ENCODE measurements around the gene PATJ. TPM values are rescaled to one million over a fixed set of nuclear protein-coding genes. Genes with fewer than 3 reads are reported as not detected.
"Not testable (repeated sequence)": the region's sequence is repeated elsewhere in the genome, so short reads cannot be mapped to it uniquely, and the experiment has no call there.

PATJ gene
- total and polyA plus RNA-seq, 9 donors, result 2.8 to 5.1 (median 3.5) TPM

- WGBS (ENCODE audit: insufficient coverage), result 0% methylated on average over 24 of the region's 45 CpGs
- peaks cover 4% of the 10 kb centered on the region for H3K36me3 ChIP-seq (ENCODE audit: control insufficient read depth, insufficient read depth, low read length)
- H3K27me3 ChIP-seq (ENCODE audit: control insufficient read depth, insufficient read depth, low read length), result no peaks in the 10 kb centered on the region
- H3K4me1 ChIP-seq (ENCODE audit: control insufficient read depth, insufficient read depth, low read length), result peaks cover 6% of the 10 kb centered on the region
- peak within 1 kb of the TSS; percentile 81 for H3K27ac ChIP-seq (ENCODE audit: low read length)
- H3K4me3 ChIP-seq (ENCODE audit: low read length), result peak within 1 kb of the TSS; percentile 69
- no peaks in the 10 kb centered on the region for H3K9me3 ChIP-seq (replicated peaks; ENCODE audit: control insufficient read depth, low read depth, low read length)
- peak; percentile 97 for DNase-seq
Observed at GRCh38 chr1:61724813-61725694, 17.2 kb upstream of the PATJ start, which contains the start of gene TM2D1. Gene TM2D1 (minus strand): TSS chr1:61725141. CDS start chr1:61725120, 21 bp downstream.

- Histone ChIP-seq H3K4me1 (ENCODE audit: control insufficient read depth, insufficient read depth, low read length) (peaks cover 6% of the 10 kb centered on the region), H3K36me3 (ENCODE audit: control insufficient read depth, insufficient read depth, low read length) (no peaks in the 10 kb centered on the region), H3K4me3 (ENCODE audit: low read length) (no peak overlapping the region), H3K27ac (ENCODE audit: low read length) (no peak overlapping the region), H3K9me3 (replicated peaks; ENCODE audit: control insufficient read depth, low read depth, low read length) (no peaks in the 10 kb centered on the region), H3K27me3 (ENCODE audit: control insufficient read depth, insufficient read depth, low read length) (no peaks in the 10 kb centered on the region)
- no CpG with 5 or more reads among the region's 3 CpGs for WGBS (ENCODE audit: insufficient coverage)
- DNase-seq, result no peak
Observed at GRCh38 chr1:61727544-61727943, 14.7 kb upstream of the PATJ start.

- DNase-seq; H3K4me1 ChIP-seq (ENCODE audit: control insufficient read depth, insufficient read depth, low read length); H3K27me3 ChIP-seq (ENCODE audit: control insufficient read depth, insufficient read depth, low read length); H3K27ac ChIP-seq (ENCODE audit: low read length); H3K36me3 ChIP-seq (ENCODE audit: control insufficient read depth, insufficient read depth, low read length); H3K4me3 ChIP-seq (ENCODE audit: low read length); H3K9me3 ChIP-seq (replicated peaks; ENCODE audit: control insufficient read depth, low read depth, low read length): not testable (repeated sequence)
- no CpG with 5 or more reads among the region's 1 CpG for WGBS (ENCODE audit: insufficient coverage)
Observed at GRCh38 chr1:61730679-61731078, 11.6 kb upstream of the PATJ start.

GRCh38 chr1:61732726-61733125, 9.6 kb upstream of the PATJ start:
- Histone ChIP-seq H3K27me3 (ENCODE audit: control insufficient read depth, insufficient read depth, low read length) (no peaks in the 10 kb centered on the region), H3K27ac (ENCODE audit: low read length) (no peak overlapping the region), H3K4me1 (ENCODE audit: control insufficient read depth, insufficient read depth, low read length) (no peaks in the 10 kb centered on the region), H3K9me3 (replicated peaks; ENCODE audit: control insufficient read depth, low read depth, low read length) (no peaks in the 10 kb centered on the region), H3K36me3 (ENCODE audit: control insufficient read depth, insufficient read depth, low read length) (no peaks in the 10 kb centered on the region), H3K4me3 (ENCODE audit: low read length) (no peak overlapping the region)
- peak; percentile 87 for DNase-seq
- WGBS (ENCODE audit: insufficient coverage), result no CpG with 5 or more reads among the region's 3 CpGs

GRCh38 chr1:61740751-61741700, 1.3 kb upstream of the PATJ start:
- peaks cover 11% of the 10 kb centered on the region for H3K4me1 ChIP-seq (ENCODE audit: control insufficient read depth, insufficient read depth, low read length)
- no peaks in the 10 kb centered on the region for H3K9me3 ChIP-seq (replicated peaks; ENCODE audit: control insufficient read depth, low read depth, low read length)
- WGBS (ENCODE audit: insufficient coverage), result 93% methylated on average over 4 of the region's 19 CpGs
- peaks cover 4% of the 10 kb centered on the region for H3K27me3 ChIP-seq (ENCODE audit: control insufficient read depth, insufficient read depth, low read length)
- peak overlapping the region; percentile 65 for H3K4me3 ChIP-seq (ENCODE audit: low read length)
- H3K27ac ChIP-seq (ENCODE audit: low read length), result peak overlapping the region; percentile 90
- DNase-seq, result peak; percentile 18
- H3K36me3 ChIP-seq (ENCODE audit: control insufficient read depth, insufficient read depth, low read length), result no peaks in the 10 kb centered on the region

GRCh38 chr1:61742620-61743430, 545 bp downstream of the PATJ start:
- H3K36me3 ChIP-seq (ENCODE audit: control insufficient read depth, insufficient read depth, low read length), result no peaks in the 10 kb centered on the region
- H3K4me1 ChIP-seq (ENCODE audit: control insufficient read depth, insufficient read depth, low read length), result peaks cover 11% of the 10 kb centered on the region
- H3K27me3 ChIP-seq (ENCODE audit: control insufficient read depth, insufficient read depth, low read length), result peaks cover 4% of the 10 kb centered on the region
- no peaks in the 10 kb centered on the region for H3K9me3 ChIP-seq (replicated peaks; ENCODE audit: control insufficient read depth, low read depth, low read length)
- peak; percentile 79 for DNase-seq
- peak overlapping the region; percentile 80 for H3K4me3 ChIP-seq (ENCODE audit: low read length)
- WGBS (ENCODE audit: insufficient coverage), result under 1% methylated on average over 52 of the region's 74 CpGs
- peak overlapping the region; percentile 97 for H3K27ac ChIP-seq (ENCODE audit: low read length)

DNA sequence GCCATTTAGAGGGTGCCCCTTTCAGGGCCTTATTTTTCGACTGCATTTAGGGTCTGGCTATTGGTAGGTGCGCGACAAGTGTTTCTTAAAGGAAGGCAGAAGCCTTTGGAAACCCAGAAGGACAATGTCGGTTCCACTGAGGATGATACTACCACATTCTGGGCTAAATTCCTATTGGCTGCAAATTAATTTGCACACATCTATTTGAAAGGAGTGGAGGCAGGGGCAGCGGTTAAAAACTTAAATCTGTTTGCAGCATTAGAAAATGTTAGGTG, 1.1 kb downstream of the PATJ start:
- H3K4me3 ChIP-seq (ENCODE audit: low read length), result peak overlapping the region; percentile 80
- WGBS (ENCODE audit: insufficient coverage), result 43% methylated on average over 4 of the region's 5 CpGs
- peaks cover 11% of the 10 kb centered on the region for H3K4me1 ChIP-seq (ENCODE audit: control insufficient read depth, insufficient read depth, low read length)
- DNase-seq, result no peak
- H3K9me3 ChIP-seq (replicated peaks; ENCODE audit: control insufficient read depth, low read depth, low read length), result no peaks in the 10 kb centered on the region
- peak overlapping the region; percentile 97 for H3K27ac ChIP-seq (ENCODE audit: low read length)
- H3K27me3 ChIP-seq (ENCODE audit: control insufficient read depth, insufficient read depth, low read length), result peaks cover 4% of the 10 kb centered on the region
- no peaks in the 10 kb centered on the region for H3K36me3 ChIP-seq (ENCODE audit: control insufficient read depth, insufficient read depth, low read length)

DNA sequence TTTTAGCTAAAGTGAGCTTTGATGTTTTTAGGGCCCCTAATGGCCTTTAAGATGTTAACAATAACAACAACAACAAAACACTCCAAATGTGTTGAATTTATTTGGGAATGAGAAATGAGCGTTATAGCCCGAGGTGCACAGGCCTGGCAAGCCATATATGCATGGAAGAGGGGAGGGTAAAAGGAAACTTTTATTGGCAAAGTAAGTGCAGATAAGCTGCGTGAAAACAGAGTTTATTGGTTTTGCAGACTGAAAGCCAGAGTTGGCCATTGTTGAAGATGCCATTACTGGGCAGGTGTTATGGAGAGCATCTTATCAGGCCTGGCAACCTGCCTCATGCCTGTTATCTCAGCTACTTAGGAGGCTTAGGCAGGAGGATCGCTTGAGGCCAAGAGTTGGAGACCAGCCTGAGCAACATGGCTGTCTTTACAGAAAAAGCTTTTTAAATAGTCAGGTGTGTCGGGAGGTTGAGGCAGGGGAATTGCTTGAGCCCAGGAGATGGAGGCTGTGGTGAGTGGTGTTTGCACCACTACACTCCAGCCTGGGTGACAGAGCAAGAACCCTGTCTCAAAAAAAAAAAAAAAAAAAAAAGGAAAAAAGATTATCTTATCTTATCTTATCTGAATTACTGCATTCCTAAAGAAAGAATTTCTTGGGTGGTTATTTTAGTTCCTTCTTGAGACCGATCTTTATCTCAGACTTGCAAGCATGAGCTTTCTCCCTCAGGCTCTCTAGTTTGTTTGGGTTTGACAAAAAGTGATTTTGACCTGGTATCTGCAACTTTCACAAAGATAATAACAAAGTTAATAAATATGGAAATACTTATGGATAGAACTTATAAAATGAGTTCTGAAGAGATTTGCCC, 1.7 kb downstream of the PATJ start:
- H3K36me3 ChIP-seq (ENCODE audit: control insufficient read depth, insufficient read depth, low read length), result no peaks in the 10 kb centered on the region

GRCh38 chr1:61746813-61747212, 4.5 kb downstream of the PATJ start:
- Histone ChIP-seq H3K4me3 (ENCODE audit: low read length) (no peak overlapping the region), H3K27ac (ENCODE audit: low read length) (no peak overlapping the region), H3K9me3 (replicated peaks; ENCODE audit: control insufficient read depth, low read depth, low read length) (no peaks in the 10 kb centered on the region), H3K4me1 (ENCODE audit: control insufficient read depth, insufficient read depth, low read length) (peaks cover 8% of the 10 kb centered on the region), H3K36me3 (ENCODE audit: control insufficient read depth, insufficient read depth, low read length) (no peaks in the 10 kb centered on the region), H3K27me3 (ENCODE audit: control insufficient read depth, insufficient read depth, low read length) (peaks cover 4% of the 10 kb centered on the region)
- DNase-seq, result peak; percentile 22
- no CpG with 5 or more reads among the region's 1 CpG for WGBS (ENCODE audit: insufficient coverage)

More for the DNA sequence above, 1.7 kb downstream of the PATJ start:
- Histone ChIP-seq H3K4me1 (ENCODE audit: control insufficient read depth, insufficient read depth, low read length) (peaks cover 11% of the 10 kb centered on the region), H3K27ac (ENCODE audit: low read length) (peak overlapping the region; percentile 97), H3K9me3 (replicated peaks; ENCODE audit: control insufficient read depth, low read depth, low read length) (no peaks in the 10 kb centered on the region), H3K4me3 (ENCODE audit: low read length) (peak overlapping the region; percentile 80), H3K27me3 (ENCODE audit: control insufficient read depth, insufficient read depth, low read length) (peaks cover 4% of the 10 kb centered on the region)
- DNase-seq, result no peak
- 92% methylated on average over 4 of the region's 6 CpGs for WGBS (ENCODE audit: insufficient coverage)
